Sigmoid colon (tissue), 7 donors: ENCODE results near the gene KANK4. TPM values are rescaled to one million over a fixed set of nuclear protein-coding genes. Genes with fewer than 3 reads are reported as not detected.
"Not testable (repeated sequence)": the region's sequence is repeated elsewhere in the genome, so short reads cannot be mapped to it uniquely, and the experiment has no call there.

Experiments
- DNase-seq: peaks from one replicate; pipeline ENCODE4 v3.0.0-alpha.2; 2019
- H3K27ac ChIP-seq, 4 donors: fragments of 200-600 bp; sonication (generic); one replicate each; pipeline ENCODE4 v1.5.1; 2016 to 2019; ENCODE audit warnings: mild to moderate bottlenecking in 1 of 4
- H3K27me3 ChIP-seq, 3 donors: fragments of 200-600 bp; sonication (generic); one replicate each; pipeline ENCODE4 v1.5.1; 2019; ENCODE audit warnings: mild to moderate bottlenecking in 1 of 3
- H3K36me3 ChIP-seq, 4 donors: fragments of 200-600 bp; sonication (generic); one replicate each; pipeline ENCODE4 v1.5.1; 2016 to 2019
- H3K4me1 ChIP-seq, 4 donors: fragments of 200-600 bp; sonication (generic); one replicate each; pipeline ENCODE4 v1.5.1; 2017 to 2019
- H3K4me3 ChIP-seq, 4 donors: fragments of 200-600 bp; sonication (generic); one replicate each; pipeline ENCODE4 v1.5.1; 2017 to 2019; ENCODE audit warnings: mild to moderate bottlenecking in 2 of 4, moderate library complexity in 1 of 4
- H3K9me3 ChIP-seq, 4 donors: fragments of 200-600 bp in 3 of 4; sonication (generic) in 3 of 4; one replicate each; pipeline versions ENCODE4 v1.5.1 to v1.6.1; 2013 to 2019
- CTCF ChIP-seq, 4 experiments: fragments of 450-650 bp in 3 of 4; fragments of 200-600 bp in 1 of 4; IDR thresholded peaks; one replicate each; pipeline ENCODE4 v1.5.1; 2016 to 2019; ENCODE audit warnings: antibody characterized with exemption in 4 of 4, mild to moderate bottlenecking in 3 of 4, moderate library complexity in 2 of 4
- EP300 ChIP-seq, 4 donors: sonication (generic); formaldehyde crosslinking; IDR thresholded peaks; one replicate each; pipeline ENCODE4 v1.6.1; 2017; ENCODE audit warnings: antibody characterized with exemption in 4 of 4
- POLR2A ChIP-seq, 2 donors: fragments of 450-650 bp; IDR thresholded peaks; one replicate each; pipeline ENCODE4 v1.6.1; 2016; ENCODE audit warnings: antibody characterized with exemption in 2 of 2, mild to moderate bottlenecking in 2 of 2, moderate library complexity in 2 of 2
- POLR2AphosphoS5 ChIP-seq, 4 donors: sonication (generic); formaldehyde crosslinking; IDR thresholded peaks; one replicate each; pipeline ENCODE4 v1.6.1; 2017; ENCODE audit warnings: antibody characterized with exemption in 4 of 4
- WGBS, 2 donors: extraction: QIAGEN DNeasy Blood & Tissue Kit; methylation state at CpG; one replicate each; pipeline ENCODE4 v1.1.7; 2013; 5-methylcytosine and 5-hydroxymethylcytosine counted together
- intact Hi-C: fragments of 100-400 bp; cut with DNase I; formaldehyde crosslinking; loops from one replicate; pipeline ENCODE4 v1.15.1; 2023
- polyA plus RNA-seq, 3 donors: library from polyadenylated mRNA; stranded (reverse); fragments of 200-250 nt; gene quantifications; one replicate each; pipeline ENCODE4 v1.2.3, GENCODE V29; 2013
- total RNA-seq, 4 donors: library from RNA; depleted of rRNA; stranded (reverse); fragments of >200 nt; gene quantifications; one replicate each; pipeline ENCODE4 v1.1.0, GENCODE V29; 2016
- donor health status: healthy with polysubstance abuse.
- donor health status: Bipolar disorder and iron deficiency.
- donor health status: healthy.

The KANK4 gene
- total and polyA plus RNA-seq, 7 donors, result 0.60 to 2.4 (median 1.6) TPM; not detected in 1

- Histone ChIP-seq H3K27me3 (no peaks in the 10 kb centered on the region), H3K4me1 (no peaks in the 10 kb centered on the region), H3K27ac (no peak overlapping the region), H3K4me3 (no peak overlapping the region), H3K36me3 (no peaks in the 10 kb centered on the region), H3K9me3 (no peaks in the 10 kb centered on the region)
- intact Hi-C loops, result no loop called here
- TF ChIP-seq POLR2A (IDR thresholded peaks at IDR 0.05) (no peak), EP300 (IDR thresholded peaks at IDR 0.05) (no peak), POLR2AphosphoS5 (IDR thresholded peaks at IDR 0.05) (no peak), CTCF (IDR thresholded peaks at IDR 0.05) (no peak)
- 84 to 88% methylated on average over 12 of the region's 12 CpGs for WGBS, 2 donors
- peak; percentile 35 for DNase-seq
These were observed 90.9 kb downstream of the KANK4 start for GRCh38 chr1:62228136-62228882.

- H3K9me3 ChIP-seq, result no peaks in the 10 kb centered on the region
- 86 to 89% methylated on average over 11 of the region's 11 CpGs for WGBS, 2 donors
- H3K4me3 ChIP-seq, result no peak overlapping the region
- no peaks in the 10 kb centered on the region for H3K27me3 ChIP-seq
- no peaks in the 10 kb centered on the region for H3K4me1 ChIP-seq
- H3K27ac ChIP-seq, result no peak overlapping the region
- H3K36me3 ChIP-seq, result no peaks in the 10 kb centered on the region
- peak; percentile 38 for DNase-seq
- intact Hi-C loops, result no loop called here
- TF ChIP-seq POLR2A (IDR thresholded peaks at IDR 0.05) (no peak), CTCF (IDR thresholded peaks at IDR 0.05) (no peak), POLR2AphosphoS5 (IDR thresholded peaks at IDR 0.05) (no peak), EP300 (IDR thresholded peaks at IDR 0.05) (no peak)
These were observed 91.7 kb downstream of the KANK4 start for GRCh38 chr1:62227496-62227895.

GRCh38 chr1:62224182-62224581 is 95.1 kb downstream of the KANK4 start:
- Histone ChIP-seq H3K27me3 (no peaks in the 10 kb centered on the region), H3K4me1 (no peaks in the 10 kb centered on the region), H3K36me3 (no peaks in the 10 kb centered on the region), H3K27ac (no peak overlapping the region), H3K4me3 (no peak overlapping the region), H3K9me3 (no peaks in the 10 kb centered on the region)
- intact Hi-C loops, result no loop called here
- 42 to 45% methylated on average over 2 of the region's 3 CpGs for WGBS, 2 donors
- no peak for DNase-seq
- no peak for TF ChIP-seq EP300 (IDR thresholded peaks at IDR 0.05)
- no peak for TF ChIP-seq CTCF (IDR thresholded peaks at IDR 0.05)
- TF ChIP-seq POLR2AphosphoS5 (IDR thresholded peaks at IDR 0.05), result no peak
- no peak for TF ChIP-seq POLR2A (IDR thresholded peaks at IDR 0.05)

- WGBS, 2 donors, result 89 to 91% methylated on average over 9 of the region's 9 CpGs
- Histone ChIP-seq H3K4me1 (no peaks in the 10 kb centered on the region), H3K27me3 (no peaks in the 10 kb centered on the region), H3K4me3 (no peak overlapping the region), H3K9me3 (no peaks in the 10 kb centered on the region), H3K36me3 (no peaks in the 10 kb centered on the region), H3K27ac (no peak overlapping the region)
- TF ChIP-seq POLR2A (IDR thresholded peaks at IDR 0.05), result no peak
- TF ChIP-seq POLR2AphosphoS5 (IDR thresholded peaks at IDR 0.05), result no peak
- no peak for TF ChIP-seq CTCF (IDR thresholded peaks at IDR 0.05)
- TF ChIP-seq EP300 (IDR thresholded peaks at IDR 0.05), result no peak
- DNase-seq, result peak; percentile 22
- intact Hi-C loops, result no loop called here
These were observed 96.9 kb downstream of the KANK4 start for GRCh38 chr1:62222321-62222720.

GRCh38 chr1:62221171-62221570 is 98.1 kb downstream of the KANK4 start:
- H3K4me3 ChIP-seq, result no peak overlapping the region
- H3K9me3 ChIP-seq, result no peaks in the 10 kb centered on the region
- no peak overlapping the region for H3K27ac ChIP-seq
- no peaks in the 10 kb centered on the region for H3K4me1 ChIP-seq
- no peaks in the 10 kb centered on the region for H3K36me3 ChIP-seq
- WGBS, 2 donors, result 93 to 98% methylated on average over 1 of the region's 1 CpG
- intact Hi-C loops, result no loop called here
- DNase-seq, result peak; percentile 1
- TF ChIP-seq EP300 (IDR thresholded peaks at IDR 0.05) (no peak), CTCF (IDR thresholded peaks at IDR 0.05) (no peak), POLR2A (IDR thresholded peaks at IDR 0.05) (no peak), POLR2AphosphoS5 (IDR thresholded peaks at IDR 0.05) (no peak)
- no peaks in the 10 kb centered on the region for H3K27me3 ChIP-seq

- 90 to 98% methylated on average over 9 of the region's 9 CpGs for WGBS, 2 donors
- intact Hi-C loops, result not testable (repeated sequence)
These were observed 98.8 kb downstream of the KANK4 start for GRCh38 chr1:62220456-62220855.

More at GRCh38 chr1:62220456-62220855, 98.8 kb downstream of the KANK4 start:
- not testable (repeated sequence) for H3K9me3 ChIP-seq, H3K27me3 ChIP-seq, H3K36me3 ChIP-seq, H3K4me1 ChIP-seq, H3K4me3 ChIP-seq, H3K27ac ChIP-seq
- DNase-seq, result peak; percentile 12
